ENCODE measurements around the gene EEA1. TPM values are rescaled to one million over a fixed set of nuclear protein-coding genes. Genes with fewer than 3 reads are reported as not detected.

EEA1 gene
- total and polyA plus RNA-seq, 2 of the 8 experiments (the other 6 are each of a cell fraction or from before 2014, with no cell fraction given): 1.0 to 18.8 TPM

DNA sequence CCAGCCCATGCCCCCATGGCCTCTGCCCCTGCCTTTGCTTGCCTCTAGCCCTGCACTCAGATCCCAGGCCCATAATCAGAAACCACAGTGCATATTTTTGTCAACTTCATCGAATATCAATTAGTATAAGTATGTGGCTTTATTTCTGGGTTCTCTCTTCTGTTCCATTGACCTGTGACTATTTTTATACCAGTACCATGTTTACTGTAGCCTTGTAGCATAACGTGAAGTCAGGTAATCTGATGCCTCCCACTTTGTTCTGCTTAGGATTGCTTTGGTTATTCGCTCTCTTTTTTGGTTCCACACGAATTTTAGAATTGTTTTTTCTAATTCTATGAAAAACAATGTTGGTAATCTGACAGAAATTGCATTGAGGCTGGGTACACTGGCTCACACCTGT lies 14.9 kb downstream of the EEA1 start:
- FAIRE-seq: no peak
- Histone ChIP-seq H2BK15ac (ENCODE audit: low read length) (no peak overlapping the region), H3K27ac (ENCODE audit: low read depth, low read length) (no peak overlapping the region), H2AK5ac (ENCODE audit: low read depth, low read length) (no peak overlapping the region), H2BK12ac (ENCODE audit: low read depth, low read length) (no peak overlapping the region), H4K5ac (ENCODE audit: insufficient read length, low read depth, low read length) (no peak overlapping the region), H3K79me2 (ENCODE audit: control insufficient read depth in 1 of 2, insufficient read depth in 2 of 2, low read length in 2 of 2) (peaks cover 0 to 32% of the 10 kb centered on the region in 2 experiments; a peak in 2 of 4 replicates), H4K91ac (replicated peaks; ENCODE audit: insufficient read length, low read length) (no peak overlapping the region), H2BK5ac (ENCODE audit: low read depth, low read length) (no peak overlapping the region), H3K36me3 (ENCODE audit: control insufficient read depth in 2 of 4, insufficient read depth in 4 of 4, low read length in 3 of 4) (peaks cover 0 to 4% (median 0%) of the 10 kb centered on the region in 4 experiments; a peak in 1 of 8 replicates), H3K9me3 (ENCODE audit: insufficient read depth in 2 of 2, low read depth in 1 of 2, low read length in 1 of 2) (peaks cover 0 to 5% of the 10 kb centered on the region in 2 experiments; a peak in 3 of 4 replicates), H3K56ac (replicated peaks; ENCODE audit: insufficient read length, low read depth, low read length) (no peak overlapping the region), H3K23me2 (ENCODE audit: low read depth, low read length) (peaks cover 2% of the 10 kb centered on the region; the same call in 1 of the 2 replicates), H3K4me2 (ENCODE audit: insufficient read depth in 1 of 2, low read depth in 2 of 2, low read length in 2 of 2) (no peak overlapping the region), H3K14ac (ENCODE audit: insufficient read length) (no peak overlapping the region), H3K79me1 (ENCODE audit: low read depth, low read length) (no peaks in the 10 kb centered on the region), H4K8ac (ENCODE audit: extremely low read depth, insufficient read depth, low read length) (no peak overlapping the region), H3K18ac (ENCODE audit: extremely low read depth, low read length) (no peak overlapping the region), H3K9ac (replicated peaks in 1 of 4; ENCODE audit: extremely low read depth in 1 of 4, low read depth in 3 of 4, low read length in 3 of 4) (no peak overlapping the region), H3K4ac (replicated peaks; ENCODE audit: insufficient read length, low read depth, low read length) (no peak overlapping the region), H3K27me3 (replicated peaks in 1 of 4; ENCODE audit: control insufficient read depth in 3 of 4, extremely low read depth in 1 of 4, insufficient read depth in 3 of 4, low read length in 3 of 4) (no peaks in the 10 kb centered on the region), H2BK20ac (ENCODE audit: low read length) (no peak overlapping the region), H4K20me1 (replicated peaks in 1 of 2; ENCODE audit: control insufficient read depth in 1 of 2, insufficient read depth in 2 of 2, low read length in 2 of 2) (no peaks in the 10 kb centered on the region), H3K4me3 (ENCODE audit: extremely low read depth in 1 of 4, insufficient read depth in 2 of 4, low read depth in 3 of 4, low read length in 4 of 4) (no peak overlapping the region), H3K23ac (ENCODE audit: insufficient read length) (no peak overlapping the region), H3K4me1 (replicated peaks in 1 of 4; ENCODE audit: control insufficient read depth in 3 of 4, insufficient read depth in 4 of 4, low read length in 3 of 4) (no peaks in the 10 kb centered on the region), H2BK120ac (replicated peaks; ENCODE audit: low read depth, low read length) (no peak overlapping the region), H2AFZ (ENCODE audit: low read length) (no peak overlapping the region)
- POLR2A ChIA-PET (ENCODE audit: partially characterized antibody): interaction anchor here (1.1 kb wide), 1 partner anchor 13 kb away, joined by 4 read pairs; no protein-coding TSS in a partner anchor
- no peak for DNase-seq (ENCODE audit: low read depth in 1 of 2, low spot score in 2 of 2)
- 81% methylated on average over 4 of the region's 4 CpGs; no CpG with 5 or more reads in 1 of the 2 experiments for WGBS, 2 experiments (ENCODE audit: extremely low coverage in 1 of 2, insufficient coverage in 1 of 2, insufficient read length in 1 of 2, insufficient replicate concordance in 2 of 2, low coverage in 1 of 2, low lambda C conversion rate in 2 of 2, missing lambda C conversion rate in 1 of 2)
- CTCF ChIA-PET (ENCODE audit: partially characterized antibody): no interaction called here
- TF ChIP-seq TAF1 (IDR thresholded peaks at IDR 0.05; ENCODE audit: low read depth, low read length) (no peak), HDAC6 (IDR thresholded peaks at IDR 0.05; ENCODE audit: low read depth, low read length) (no peak), POLR2AphosphoS5 (IDR thresholded peaks at IDR 0.05; ENCODE audit: low read depth, low read length) (no peak), SUZ12 (IDR thresholded peaks at IDR 0.05; ENCODE audit: low read length) (no peak), CTBP2 (IDR thresholded peaks at IDR 0.05; ENCODE audit: borderline replicate concordance, insufficient read depth, insufficient read length, low read length) (no peak), EP300 (IDR thresholded peaks at IDR 0.05; ENCODE audit: borderline replicate concordance in 1 of 2, low read depth in 2 of 2, low read length in 2 of 2) (no peak), ATF3 (IDR thresholded peaks at IDR 0.05; ENCODE audit: insufficient read depth, low read depth, low read length) (no peak), SAP30 (IDR thresholded peaks at IDR 0.05; ENCODE audit: insufficient read depth, insufficient replicate concordance, low read length) (no peak), HDAC2 (IDR thresholded peaks at IDR 0.05; ENCODE audit: borderline replicate concordance in 1 of 2, low read depth in 2 of 2, low read length in 2 of 2) (no peak), CEBPB (IDR thresholded peaks at IDR 0.05; ENCODE audit: low read depth, low read length) (no peak), TCF12 (IDR thresholded peaks at IDR 0.05; ENCODE audit: low read depth, low read length) (no peak)
- TF ChIP-seq, protein P1, sequence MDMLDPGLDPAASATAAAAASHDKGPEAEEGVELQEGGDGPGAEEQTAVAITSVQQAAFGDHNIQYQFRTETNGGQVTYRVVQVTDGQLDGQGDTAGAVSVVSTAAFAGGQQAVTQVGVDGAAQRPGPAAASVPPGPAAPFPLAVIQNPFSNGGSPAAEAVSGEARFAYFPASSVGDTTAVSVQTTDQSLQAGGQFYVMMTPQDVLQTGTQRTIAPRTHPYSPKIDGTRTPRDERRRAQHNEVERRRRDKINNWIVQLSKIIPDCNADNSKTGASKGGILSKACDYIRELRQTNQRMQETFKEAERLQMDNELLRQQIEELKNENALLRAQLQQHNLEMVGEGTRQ (IDR thresholded peaks at IDR 0.05; ENCODE audit: low read length): no peak

Data from H1 (cell line).